Left lung (tissue), 10 donors: ENCODE measurements around the gene MTA1. TPM values are rescaled to one million over a fixed set of nuclear protein-coding genes. Genes with fewer than 3 reads are reported as not detected.
A peak's percentile ranks its signal among the peaks of the same experiment; 100 is the strongest.

Experiments used
- ATAC-seq: fragments of 200-7000 bp; cut with Tn5 transposase; one replicate; pipeline ENCODE4 v1.9.1; 2020; ENCODE audit warnings: moderate library complexity
- DNase-seq, 4 donors: peaks; one replicate each; pipeline ENCODE4 v3.0.0-alpha.2; 2013 to 2020
- H3K27ac ChIP-seq, 2 donors: fragments of 200-600 bp; sonication (generic) in 1 of 2; one replicate each; pipeline versions ENCODE4 v1.5.0 to v1.8.0; 2020 to 2021
- H3K27me3 ChIP-seq, 2 donors: fragments of 200-600 bp; sonication (generic) in 1 of 2; one replicate each; pipeline versions ENCODE4 v1.5.0 to v1.8.0; 2020 to 2021
- H3K36me3 ChIP-seq, 2 donors: fragments of 200-600 bp; sonication (generic) in 1 of 2; one replicate each; pipeline versions ENCODE4 v1.5.0 to v1.8.0; 2020 to 2021
- H3K4me1 ChIP-seq, 2 donors: fragments of 200-600 bp; one replicate each; pipeline ENCODE4 v1.8.0; 2021
- H3K4me3 ChIP-seq, 2 donors: fragments of 200-600 bp; sonication (generic) in 1 of 2; one replicate each; pipeline versions ENCODE4 v1.5.0 to v1.8.0; 2020 to 2021; ENCODE audit warnings: mild to moderate bottlenecking in 1 of 2
- H3K9me3 ChIP-seq, 2 donors: fragments of 200-600 bp; sonication (generic) in 1 of 2; one replicate each; pipeline versions ENCODE4 v1.5.0 to v1.8.0; 2020 to 2021
- intact Hi-C, 2 donors: fragments of 100-400 bp; cut with DNase I; formaldehyde crosslinking; loops; one replicate each; pipeline versions ENCODE4 v1.11.2 to v1.14.2; 2022
- polyA plus RNA-seq, 6 donors: library from polyadenylated mRNA; unstranded; fragments of 120-200 nt; gene quantifications; one replicate each; pipeline ENCODE4 v1.2.1, GENCODE V29; 2013; ENCODE audit not compliant: insufficient read length in 6 of 6
- total RNA-seq, 2 donors: library from RNA; stranded (reverse); fragmentation: NEBNext Ultra II Directional; extraction: Animal tissue kit (Norgen Biotek cat#: 25700); gene quantifications; one replicate each; pipeline ENCODE4 v1.2.1, GENCODE V29; 2021
- TF ChIP-seq, protein P1 (sequence below), 2 donors: fragments of 200-600 bp; sonication (generic) in 1 of 2; IDR thresholded peaks; one replicate each; pipeline versions ENCODE4 v1.5.0 to v1.8.0; 2021; ENCODE audit warnings: antibody characterized with exemption in 2 of 2
- donor health status: DM: no; HTN: yes; CAD: no.
- donor health status: DM: no; HTN: no; CAD: no.

The MTA1 gene
- total and polyA plus RNA-seq, 8 donors, result 60.6 to 165 (median 118) TPM

- no peak overlapping the region for H3K27ac ChIP-seq
- H3K4me3 ChIP-seq, result no peak overlapping the region
- peaks cover 0 to 23% of the 10 kb centered on the region in 2 donors for H3K36me3 ChIP-seq
- H3K9me3 ChIP-seq, result no peaks in the 10 kb centered on the region
- H3K27me3 ChIP-seq, result no peaks in the 10 kb centered on the region
- intact Hi-C loops, result no loop called here
- ATAC-seq (no peak), DNase-seq (peak in 1 of 4 donors; percentile 60)
- TF ChIP-seq, protein P1, sequence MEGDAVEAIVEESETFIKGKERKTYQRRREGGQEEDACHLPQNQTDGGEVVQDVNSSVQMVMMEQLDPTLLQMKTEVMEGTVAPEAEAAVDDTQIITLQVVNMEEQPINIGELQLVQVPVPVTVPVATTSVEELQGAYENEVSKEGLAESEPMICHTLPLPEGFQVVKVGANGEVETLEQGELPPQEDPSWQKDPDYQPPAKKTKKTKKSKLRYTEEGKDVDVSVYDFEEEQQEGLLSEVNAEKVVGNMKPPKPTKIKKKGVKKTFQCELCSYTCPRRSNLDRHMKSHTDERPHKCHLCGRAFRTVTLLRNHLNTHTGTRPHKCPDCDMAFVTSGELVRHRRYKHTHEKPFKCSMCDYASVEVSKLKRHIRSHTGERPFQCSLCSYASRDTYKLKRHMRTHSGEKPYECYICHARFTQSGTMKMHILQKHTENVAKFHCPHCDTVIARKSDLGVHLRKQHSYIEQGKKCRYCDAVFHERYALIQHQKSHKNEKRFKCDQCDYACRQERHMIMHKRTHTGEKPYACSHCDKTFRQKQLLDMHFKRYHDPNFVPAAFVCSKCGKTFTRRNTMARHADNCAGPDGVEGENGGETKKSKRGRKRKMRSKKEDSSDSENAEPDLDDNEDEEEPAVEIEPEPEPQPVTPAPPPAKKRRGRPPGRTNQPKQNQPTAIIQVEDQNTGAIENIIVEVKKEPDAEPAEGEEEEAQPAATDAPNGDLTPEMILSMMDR (IDR thresholded peaks at IDR 0.05), result no peak
- peaks cover 0 to 14% of the 10 kb centered on the region in 2 donors for H3K4me1 ChIP-seq
Measured at GRCh38 chr14:105376521-105377440, 42.8 kb upstream of the MTA1 start.

- TF ChIP-seq, protein P1 (IDR thresholded peaks at IDR 0.05), result no peak
- H3K27ac ChIP-seq, result no peak overlapping the region
- H3K36me3 ChIP-seq, result peaks cover 0 to 31% of the 10 kb centered on the region in 2 donors
- ATAC-seq, result no peak
- no peak overlapping the region for H3K4me3 ChIP-seq
- peaks cover 0 to 14% of the 10 kb centered on the region in 2 donors for H3K4me1 ChIP-seq
- H3K27me3 ChIP-seq, result no peaks in the 10 kb centered on the region
- no peak for DNase-seq
- intact Hi-C loops, result no loop called here
- H3K9me3 ChIP-seq, result no peaks in the 10 kb centered on the region
Measured at GRCh38 chr14:105377555-105378182, 42.0 kb upstream of the MTA1 start.

GRCh38 chr14:105378199-105378598 is 41.4 kb upstream of the MTA1 start:
- Histone ChIP-seq H3K4me3 (no peak overlapping the region), H3K27ac (no peak overlapping the region), H3K27me3 (no peaks in the 10 kb centered on the region), H3K36me3 (peaks cover 0 to 37% of the 10 kb centered on the region in 2 donors), H3K4me1 (peaks cover 0 to 14% of the 10 kb centered on the region in 2 donors), H3K9me3 (no peaks in the 10 kb centered on the region)
- TF ChIP-seq, protein P1 (IDR thresholded peaks at IDR 0.05), result no peak
- DNase-seq, result no peak
- intact Hi-C loops, result no loop called here
- ATAC-seq, result no peak

DNA sequence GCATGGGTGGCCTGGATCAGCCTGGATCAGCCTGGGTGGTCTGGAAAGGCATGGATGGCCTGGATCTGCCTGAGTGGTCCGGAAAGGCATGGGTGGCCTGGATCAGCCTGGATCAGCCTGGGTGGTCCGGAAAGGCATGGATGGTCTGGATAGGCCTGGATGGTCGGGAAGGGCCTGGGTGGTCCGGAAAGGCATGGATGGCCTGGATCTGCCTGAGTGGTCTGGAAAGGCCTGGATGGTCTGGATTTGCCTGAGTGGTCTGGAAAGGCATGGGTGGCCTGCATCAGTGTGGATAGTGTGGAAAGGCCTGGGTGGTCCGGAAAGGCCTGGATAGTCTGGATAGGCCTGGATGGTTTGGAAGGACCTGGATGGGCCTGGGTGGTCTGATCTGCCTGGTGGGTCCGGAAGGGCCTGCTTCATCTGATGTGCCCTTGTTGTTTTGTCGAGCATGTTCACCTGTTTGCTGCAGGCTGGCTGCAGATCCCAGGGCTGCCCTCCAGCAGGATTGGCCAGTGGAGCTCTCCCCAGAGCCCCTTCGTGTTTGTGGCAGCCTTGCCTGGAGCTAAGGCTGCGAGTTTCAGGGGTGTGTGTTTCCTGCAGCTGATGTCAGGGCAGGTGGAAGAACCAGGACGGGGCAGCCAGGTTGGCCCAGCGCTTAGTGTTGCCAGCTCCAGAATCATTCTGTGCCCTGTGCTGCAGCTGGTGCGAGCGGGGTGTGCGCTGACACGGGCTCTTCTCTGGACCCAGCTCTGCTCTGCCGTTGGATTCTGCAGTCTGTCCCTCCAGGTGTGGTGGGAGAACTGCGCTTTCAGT is 40.5 kb upstream of the MTA1 start:
- no peak for ATAC-seq
- Histone ChIP-seq H3K4me1 (peaks cover 0 to 14% of the 10 kb centered on the region in 2 donors), H3K4me3 (no peak overlapping the region), H3K27ac (no peak overlapping the region), H3K27me3 (no peaks in the 10 kb centered on the region), H3K9me3 (no peaks in the 10 kb centered on the region), H3K36me3 (peaks cover 0 to 46% of the 10 kb centered on the region in 2 donors)
- TF ChIP-seq, protein P1 (IDR thresholded peaks at IDR 0.05), result no peak
- peak in 1 of 4 donors; percentile 51 for DNase-seq
- intact Hi-C loops, result no loop called here
